Type B pancreatic cell (in vitro differentiated cells): ENCODE data around the gene CNNM2. TPM values are rescaled to one million over a fixed set of nuclear protein-coding genes. Genes with fewer than 3 reads are reported as not detected.
"Not testable (repeated sequence)": the region's sequence is repeated elsewhere in the genome, so short reads cannot be mapped to it uniquely, and the experiment has no call there.

Source experiments
- DNase-seq: peaks from one replicate; pipeline ENCODE4 v3.0.0; 2021; ENCODE audit warnings: mixed read lengths; ENCODE audit not compliant: unreplicated experiment; ENCODE audit errors: extremely low spot score
- H3K27ac Mint-ChIP-seq: 2 replicates; pipeline ENCODE4 v1.8.0; 2021; ENCODE audit warnings: mild to moderate bottlenecking, mixed read lengths
- H3K27me3 Mint-ChIP-seq: 2 replicates; pipeline ENCODE4 v1.8.0; 2021; ENCODE audit warnings: mixed read lengths
- H3K36me3 Mint-ChIP-seq: 2 replicates; pipeline ENCODE4 v1.8.0; 2021; ENCODE audit warnings: mixed read lengths
- H3K4me1 Mint-ChIP-seq: one replicate; pipeline ENCODE4 v1.8.0; 2021; ENCODE audit warnings: mixed read lengths; ENCODE audit not compliant: unreplicated experiment
- H3K4me3 Mint-ChIP-seq: 2 replicates; pipeline ENCODE4 v1.8.0; 2021; ENCODE audit warnings: mild to moderate bottlenecking, mixed read lengths
- H3K9me3 Mint-ChIP-seq: 2 replicates; pipeline ENCODE4 v1.8.0; 2021; ENCODE audit warnings: mixed read lengths
- CTCF ChIP-seq: fragments of 200-600 bp; sonication (generic); conservative IDR thresholded peaks from 2 replicates; pipeline ENCODE4 v1.5.0; 2021; ENCODE audit warnings: antibody characterized with exemption, mild to moderate bottlenecking
- total RNA-seq: library from RNA; stranded (reverse); gene quantifications from 2 replicates; pipeline ENCODE4 v1.2.1, GENCODE V29; 2021; ENCODE audit warnings: low replicate concordance

CNNM2 gene
- total RNA-seq, 1 donor from 2014 or later: 9.8 TPM

- Mint-ChIP-seq H3K4me3 (no peak overlapping the region), H3K27ac (no peak overlapping the region), H3K4me1 (peaks cover 4% of the 10 kb centered on the region), H3K27me3 (no peaks in the 10 kb centered on the region), H3K36me3 (no peaks in the 10 kb centered on the region), H3K9me3 (peaks cover 4% of the 10 kb centered on the region)
- no peak for TF ChIP-seq CTCF
- no peak for DNase-seq
Measured at GRCh38 chr10:102988404-102989314, 70.6 kb downstream of the CNNM2 start.

- Mint-ChIP-seq H3K27me3 (no peaks in the 10 kb centered on the region), H3K9me3 (no peaks in the 10 kb centered on the region), H3K36me3 (no peaks in the 10 kb centered on the region), H3K4me1 (no peaks in the 10 kb centered on the region), H3K27ac (peak overlapping the region; percentile 41), H3K4me3 (no peak overlapping the region)
- TF ChIP-seq CTCF: no peak
- no peak for DNase-seq
Measured at GRCh38 chr10:102994531-102995295, 76.6 kb downstream of the CNNM2 start.

- no peak for TF ChIP-seq CTCF
- no peak overlapping the region for H3K27ac Mint-ChIP-seq
- no peak for DNase-seq
- no peaks in the 10 kb centered on the region for H3K9me3 Mint-ChIP-seq
- H3K27me3 Mint-ChIP-seq: no peaks in the 10 kb centered on the region
- H3K36me3 Mint-ChIP-seq: no peaks in the 10 kb centered on the region
- no peaks in the 10 kb centered on the region for H3K4me1 Mint-ChIP-seq
- no peak overlapping the region for H3K4me3 Mint-ChIP-seq
Measured at GRCh38 chr10:102996876-102997275, 78.8 kb downstream of the CNNM2 start.

- H3K36me3 Mint-ChIP-seq: peaks cover 3% of the 10 kb centered on the region
- no peak overlapping the region for H3K4me3 Mint-ChIP-seq
- H3K27me3 Mint-ChIP-seq: no peaks in the 10 kb centered on the region
- no peak for DNase-seq
- H3K27ac Mint-ChIP-seq: no peak overlapping the region
- no peaks in the 10 kb centered on the region for H3K4me1 Mint-ChIP-seq
- H3K9me3 Mint-ChIP-seq: no peaks in the 10 kb centered on the region
- no peak for TF ChIP-seq CTCF
Measured at GRCh38 chr10:102997998-102998397, 79.9 kb downstream of the CNNM2 start.

- TF ChIP-seq CTCF: no peak
- H3K27ac Mint-ChIP-seq: no peak overlapping the region
- no peak overlapping the region for H3K4me3 Mint-ChIP-seq
- H3K9me3 Mint-ChIP-seq: no peaks in the 10 kb centered on the region
- H3K27me3 Mint-ChIP-seq: no peaks in the 10 kb centered on the region
- peaks cover 3% of the 10 kb centered on the region for H3K36me3 Mint-ChIP-seq
- no peaks in the 10 kb centered on the region for H3K4me1 Mint-ChIP-seq
- DNase-seq: no peak
Measured at GRCh38 chr10:102998399-102998907, 80.4 kb downstream of the CNNM2 start.

GRCh38 chr10:103000050-103000449 lies 82.0 kb downstream of the CNNM2 start:
- not testable (repeated sequence) for H3K27me3 Mint-ChIP-seq, H3K27ac Mint-ChIP-seq

More at GRCh38 chr10:103000050-103000449, 82.0 kb downstream of the CNNM2 start:
- not testable (repeated sequence) for H3K9me3 Mint-ChIP-seq, H3K36me3 Mint-ChIP-seq, H3K4me1 Mint-ChIP-seq, DNase-seq, H3K4me3 Mint-ChIP-seq
